OCI-LY1 (cell line): Measurements from ENCODE around the gene CCDC198.

Source experiments
- EZH2 ChIP-seq: fragments of 200-600 bp; sonication (generic), shearing (Covaris generic); IDR thresholded peaks from 2 replicates; pipeline ENCODE4 v1.8.0; 2017; ENCODE audit warnings: borderline replicate concordance, mixed run types, mild to moderate bottlenecking, antibody characterized with exemption, low read length, moderate library complexity, mixed read lengths
- TF ChIP-seq, protein P1 (sequence below): fragments of 200-600 bp; sonication (generic), shearing (Covaris generic); IDR thresholded peaks from 2 replicates; pipeline ENCODE4 v1.5.1; 2017; ENCODE audit warnings: mild to moderate bottlenecking, antibody characterized with exemption, low read length, moderate library complexity, mixed read lengths

DNA sequence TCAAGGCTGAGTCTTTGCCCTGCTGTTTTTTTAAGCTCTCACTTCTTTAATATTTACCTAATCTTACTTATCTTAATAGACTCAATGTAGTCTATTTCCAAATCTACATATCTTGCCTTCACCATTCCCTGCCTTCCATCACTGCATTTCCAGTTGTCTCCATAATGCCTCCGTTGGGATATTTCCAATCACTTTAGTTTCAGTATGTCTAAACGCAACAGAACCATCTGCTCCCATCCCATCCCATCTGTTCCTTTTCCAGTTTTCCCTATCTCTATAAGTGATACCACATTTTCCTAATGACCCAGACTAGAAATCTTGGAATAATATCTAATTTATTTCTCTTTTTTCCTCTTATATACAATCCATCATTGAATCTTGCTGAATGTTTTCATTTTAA, 15.1 kb upstream of the CCDC198 start:
- TF ChIP-seq, protein P1, sequence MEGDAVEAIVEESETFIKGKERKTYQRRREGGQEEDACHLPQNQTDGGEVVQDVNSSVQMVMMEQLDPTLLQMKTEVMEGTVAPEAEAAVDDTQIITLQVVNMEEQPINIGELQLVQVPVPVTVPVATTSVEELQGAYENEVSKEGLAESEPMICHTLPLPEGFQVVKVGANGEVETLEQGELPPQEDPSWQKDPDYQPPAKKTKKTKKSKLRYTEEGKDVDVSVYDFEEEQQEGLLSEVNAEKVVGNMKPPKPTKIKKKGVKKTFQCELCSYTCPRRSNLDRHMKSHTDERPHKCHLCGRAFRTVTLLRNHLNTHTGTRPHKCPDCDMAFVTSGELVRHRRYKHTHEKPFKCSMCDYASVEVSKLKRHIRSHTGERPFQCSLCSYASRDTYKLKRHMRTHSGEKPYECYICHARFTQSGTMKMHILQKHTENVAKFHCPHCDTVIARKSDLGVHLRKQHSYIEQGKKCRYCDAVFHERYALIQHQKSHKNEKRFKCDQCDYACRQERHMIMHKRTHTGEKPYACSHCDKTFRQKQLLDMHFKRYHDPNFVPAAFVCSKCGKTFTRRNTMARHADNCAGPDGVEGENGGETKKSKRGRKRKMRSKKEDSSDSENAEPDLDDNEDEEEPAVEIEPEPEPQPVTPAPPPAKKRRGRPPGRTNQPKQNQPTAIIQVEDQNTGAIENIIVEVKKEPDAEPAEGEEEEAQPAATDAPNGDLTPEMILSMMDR: no peak
- no peak for TF ChIP-seq EZH2
